BLaER1 treated with 17β-estradiol and CSF1 and Interleukin-3, amounts not matched to agents 10 nM and 100 nM (cell line): ENCODE results near the gene MED29.

ENCODE experiments used
- H3K27ac ChIP-seq, 11 experiments: shearing (Covaris generic); formaldehyde crosslinking; 2 replicates each; pipeline ENCODE4 v1.8.1; 2022
- H3K27me3 ChIP-seq, 11 experiments: shearing (Covaris generic); formaldehyde crosslinking; 2 replicates each; pipeline ENCODE4 v1.8.1; 2022
- H3K36me3 ChIP-seq, 11 experiments: shearing (Covaris generic); formaldehyde crosslinking; 2 replicates each; pipeline ENCODE4 v1.8.1; 2022
- H3K4me1 ChIP-seq, 10 experiments: shearing (Covaris generic); formaldehyde crosslinking; 2 replicates each; pipeline ENCODE4 v1.8.1; 2022
- H3K4me2 ChIP-seq, 11 experiments: shearing (Covaris generic); formaldehyde crosslinking; 2 replicates each; pipeline ENCODE4 v1.8.1; 2022
- H3K4me3 ChIP-seq, 10 experiments: shearing (Covaris generic); formaldehyde crosslinking; 2 replicates each; pipeline ENCODE4 v1.8.1; 2022
- H3K9ac ChIP-seq, 11 experiments: shearing (Covaris generic); formaldehyde crosslinking; 2 replicates each; pipeline ENCODE4 v1.8.1; 2022
- H3K9me3 ChIP-seq, 11 experiments: shearing (Covaris generic); formaldehyde crosslinking; replicated peaks in 1 of 11; 2 replicates each; pipeline ENCODE4 v1.8.1; 2022
- H4K20me1 ChIP-seq, 11 experiments: shearing (Covaris generic); formaldehyde crosslinking; 2 replicates each; pipeline ENCODE4 v1.8.1; 2022
- Cebpa-rat ChIP-seq, 11 experiments: shearing (Covaris generic); IDR thresholded peaks; 2 replicates each; pipeline ENCODE4 v1.8.1; 2022

Gene MED29

GRCh38 chr19:39435499-39436349 lies 44.5 kb downstream of the MED29 start, which contains the start of gene RPS16:
Gene RPS16 (minus strand): TSS chr19:39435949. CDS start chr19:39435895, 54 bp downstream.
- Histone ChIP-seq H3K9me3 (no peaks in the 10 kb centered on the region), H3K4me1 (peaks cover 27 to 57% (median 53%) of the 10 kb centered on the region in 10 experiments), H3K27ac (peak within 1 kb of the TSS; percentile 83 to 98 (median 95)), H4K20me1 (peaks cover 26 to 49% (median 44%) of the 10 kb centered on the region in 11 experiments; a peak in 21 of 22 replicates), H3K4me3 (peak within 1 kb of the TSS; percentile 89 to 99 (median 96)), H3K9ac (peak within 1 kb of the TSS; percentile 94 to 99 (median 97)), H3K4me2 (peak within 1 kb of the TSS; percentile 91 to 98 (median 95)), H3K36me3 (peaks cover 30 to 47% (median 41%) of the 10 kb centered on the region in 11 experiments), H3K27me3 (no peaks in the 10 kb centered on the region)
- TF ChIP-seq Cebpa-rat (IDR thresholded peaks at IDR 0.05), result no peak

- TF ChIP-seq Cebpa-rat (IDR thresholded peaks at IDR 0.05), result no peak
- peak overlapping the region; percentile 83 to 98 (median 95) for H3K27ac ChIP-seq
Measured at GRCh38 chr19:39436350-39436716, 45.2 kb downstream of the MED29 start.

GRCh38 chr19:39438270-39438934 lies 47.2 kb downstream of the MED29 start:
- Histone ChIP-seq H3K4me3 (no peak overlapping the region), H3K36me3 (peaks cover 13 to 20% (median 19%) of the 10 kb centered on the region in 11 experiments), H3K9me3 (no peaks in the 10 kb centered on the region), H3K4me2 (no peak overlapping the region), H3K27ac (no peak overlapping the region), H3K9ac (0 out of 22 replicates have a peak overlapping the region, but pooled peaks of 1 of the 11 experiments have one; percentile 3), H3K4me1 (peaks cover 23 to 37% (median 32%) of the 10 kb centered on the region in 10 experiments), H3K27me3 (no peaks in the 10 kb centered on the region), H4K20me1 (peaks cover 17 to 23% (median 19%) of the 10 kb centered on the region in 11 experiments; a peak in 21 of 22 replicates)
- no peak for TF ChIP-seq Cebpa-rat (IDR thresholded peaks at IDR 0.05)

More at GRCh38 chr19:39436350-39436716, 45.2 kb downstream of the MED29 start:
- peaks cover 30 to 41% (median 37%) of the 10 kb centered on the region in 11 experiments for H3K36me3 ChIP-seq
- H3K4me2 ChIP-seq, result peak overlapping the region; percentile 90 to 98 (median 94)
- no peaks in the 10 kb centered on the region for H3K9me3 ChIP-seq
- peaks cover 29 to 57% (median 49%) of the 10 kb centered on the region in 10 experiments for H3K4me1 ChIP-seq
- H3K9ac ChIP-seq, result peak overlapping the region; percentile 89 to 99 (median 97)
- H4K20me1 ChIP-seq, result peaks cover 26 to 43% (median 38%) of the 10 kb centered on the region in 11 experiments; a peak in 21 of 22 replicates
- H3K4me3 ChIP-seq, result peak overlapping the region; percentile 89 to 99 (median 96)
- H3K27me3 ChIP-seq, result no peaks in the 10 kb centered on the region

- no peak for TF ChIP-seq Cebpa-rat (IDR thresholded peaks at IDR 0.05)
- H3K4me2 ChIP-seq, result peak overlapping the region; percentile 80 to 95 (median 89)
- no peaks in the 10 kb centered on the region for H3K9me3 ChIP-seq
- peak overlapping the region; percentile 88 to 98 (median 94) for H3K27ac ChIP-seq
- no peaks in the 10 kb centered on the region for H3K27me3 ChIP-seq
- peaks cover 42 to 58% (median 48%) of the 10 kb centered on the region in 10 experiments for H3K4me1 ChIP-seq
- peak overlapping the region; percentile 90 to 98 (median 96) for H3K9ac ChIP-seq
- peaks cover 4 to 32% (median 28%) of the 10 kb centered on the region in 11 experiments; a peak in 17 of 22 replicates for H3K36me3 ChIP-seq
- peaks cover 31 to 42% (median 34%) of the 10 kb centered on the region in 11 experiments for H4K20me1 ChIP-seq
- H3K4me3 ChIP-seq, result peak overlapping the region; percentile 83 to 100 (median 94)
Measured at GRCh38 chr19:39444598-39445195, 53.5 kb downstream of the MED29 start.

GRCh38 chr19:39445196-39446111 lies 54.3 kb downstream of the MED29 start, which contains the start of gene SUPT5H:
Gene SUPT5H (plus strand): TSS chr19:39445582. CDS start chr19:39445891, 309 bp downstream.
- no peak for TF ChIP-seq Cebpa-rat (IDR thresholded peaks at IDR 0.05)
- Histone ChIP-seq H4K20me1 (peaks cover 38 to 50% (median 42%) of the 10 kb centered on the region in 11 experiments), H3K4me3 (peak within 1 kb of the TSS; percentile 83 to 100 (median 94)), H3K9me3 (no peaks in the 10 kb centered on the region), H3K27me3 (no peaks in the 10 kb centered on the region), H3K9ac (peak within 1 kb of the TSS; percentile 90 to 98 (median 96)), H3K4me1 (peaks cover 44 to 64% (median 52%) of the 10 kb centered on the region in 10 experiments), H3K27ac (peak within 1 kb of the TSS; percentile 88 to 98 (median 94)), H3K4me2 (peak within 1 kb of the TSS; percentile 86 to 98 (median 93)), H3K36me3 (peaks cover 7 to 40% (median 36%) of the 10 kb centered on the region in 11 experiments; a peak in 19 of 22 replicates)

- Histone ChIP-seq H3K9me3 (no peaks in the 10 kb centered on the region), H3K36me3 (peaks cover 18 to 50% (median 46%) of the 10 kb centered on the region in 11 experiments; a peak in 21 of 22 replicates), H3K4me1 (peaks cover 41 to 57% (median 47%) of the 10 kb centered on the region in 10 experiments), H4K20me1 (peaks cover 47 to 60% (median 53%) of the 10 kb centered on the region in 11 experiments), H3K27me3 (no peaks in the 10 kb centered on the region), H3K9ac (peak overlapping the region; percentile 90 to 98 (median 96)), H3K4me2 (peak overlapping the region; percentile 76 to 98 (median 93)), H3K27ac (peak overlapping the region; percentile 88 to 98 (median 94); a peak in 16 of 22 replicates), H3K4me3 (peak overlapping the region; percentile 83 to 100 (median 94))
- TF ChIP-seq Cebpa-rat (IDR thresholded peaks at IDR 0.05), result no peak
Measured at GRCh38 chr19:39446365-39447084, 55.3 kb downstream of the MED29 start.

- H3K4me2 ChIP-seq, result peak overlapping the region; percentile 76 to 98 (median 93)
- H3K9me3 ChIP-seq, result no peaks in the 10 kb centered on the region
- H3K4me3 ChIP-seq, result peak overlapping the region in 3 of 10 experiments; percentile 24 to 99 (median 95); a peak in 3 of 20 replicates
- H3K4me1 ChIP-seq, result peaks cover 41 to 60% (median 47%) of the 10 kb centered on the region in 10 experiments
- TF ChIP-seq Cebpa-rat (IDR thresholded peaks at IDR 0.05), result no peak
- peak overlapping the region; percentile 7 to 98 (median 91); a peak in 17 of 22 replicates for H3K9ac ChIP-seq
- no peaks in the 10 kb centered on the region for H3K27me3 ChIP-seq
- peak overlapping the region in 6 of 11 experiments; percentile 1 to 37 (median 16); a peak in 4 of 22 replicates for H3K27ac ChIP-seq
- H3K36me3 ChIP-seq, result peaks cover 35 to 68% (median 63%) of the 10 kb centered on the region in 11 experiments
- peaks cover 65 to 78% (median 70%) of the 10 kb centered on the region in 11 experiments for H4K20me1 ChIP-seq
Measured at GRCh38 chr19:39448271-39448670, 57.1 kb downstream of the MED29 start.
